Gastrocnemius medialis (tissue), 4 donors: ENCODE measurements around the gene OSGIN1. TPM values are rescaled to one million over a fixed set of nuclear protein-coding genes. Genes with fewer than 3 reads are reported as not detected.

ENCODE experiments used
- ATAC-seq, 2 donors: fragments of 150-250 bp; one replicate each; pipeline ENCODE4 v1.9.1; 2016
- DNase-seq, 2 donors: peaks; one replicate each; pipeline ENCODE4 v3.0.0-alpha.2; 2019
- H3K27ac ChIP-seq, 4 donors: fragments of 200-600 bp; sonication (generic); 1 replicate in 1 of 4; 2 replicates in 3 of 4; pipeline ENCODE4 v1.5.1; 2016 to 2018; ENCODE audit warnings: mild to moderate bottlenecking in 2 of 4, moderate library complexity in 1 of 4
- H3K27me3 ChIP-seq, 3 donors: fragments of 200-600 bp; sonication (generic) in 2 of 3; 1 replicate in 1 of 3; 2 replicates in 2 of 3; pipeline versions ENCODE4 v1.5.1 to v1.6.0; 2016 to 2019; ENCODE audit warnings: mild to moderate bottlenecking in 1 of 3, moderate library complexity in 1 of 3
- H3K36me3 ChIP-seq, 2 donors: fragments of 200-600 bp; sonication (generic) in 1 of 2; one replicate each; pipeline ENCODE4 v1.5.1; 2017 to 2018
- H3K4me1 ChIP-seq, 2 donors: fragments of 200-600 bp; sonication (generic) in 1 of 2; one replicate each; pipeline ENCODE4 v1.5.1; 2016 to 2017; ENCODE audit warnings: mild to moderate bottlenecking in 2 of 2
- H3K4me3 ChIP-seq, 4 donors: fragments of 200-600 bp; sonication (generic) in 3 of 4; 1 replicate in 1 of 4; 2 replicates in 3 of 4; pipeline ENCODE4 v1.5.1; 2016 to 2019; ENCODE audit warnings: mild to moderate bottlenecking in 2 of 4
- H3K9me3 ChIP-seq, 3 donors: fragments of 200-600 bp; sonication (generic) in 2 of 3; 1 replicate in 1 of 3; 2 replicates in 2 of 3; pipeline ENCODE4 v1.5.1; 2016 to 2019
- CTCF ChIP-seq, 5 experiments: fragments of 450-650 bp in 3 of 5; fragments of 200-600 bp in 2 of 5; sonication (generic) in 2 of 5; IDR thresholded peaks in 4 of 5; conservative IDR thresholded peaks in 1 of 5; 1 replicate in 4 of 5; 2 replicates in 1 of 5; pipeline ENCODE4 v1.5.1; 2016 to 2019; ENCODE audit warnings: antibody characterized with exemption in 5 of 5, mild to moderate bottlenecking in 3 of 5, moderate library complexity in 3 of 5
- POLR2A ChIP-seq, 2 donors: fragments of 450-650 bp; IDR thresholded peaks; one replicate each; pipeline ENCODE4 v1.6.1; 2017; ENCODE audit warnings: antibody characterized with exemption in 2 of 2, mild to moderate bottlenecking in 2 of 2, moderate library complexity in 2 of 2
- in situ Hi-C, 4 donors: fragments of 200-750 bp; cut with MboI; loops; one replicate each; pipeline versions ENCODE4 v1.15.0 to v1.8.0; 2017; ENCODE audit warnings: low sequenced_read_pairs in 4 of 4
- intact Hi-C: fragments of 100-400 bp; cut with DNase I; formaldehyde crosslinking; loops from one replicate; pipeline ENCODE4 v1.15.1; 2023; ENCODE audit warnings: low total_unique reads
- total RNA-seq, 4 donors: library from RNA; depleted of rRNA; stranded (reverse); fragments of >200 nt; gene quantifications; one replicate each; pipeline versions ENCODE4 v1.1.0 to v1.2.3, GENCODE V29; 2016

The OSGIN1 gene
- total RNA-seq, 4 donors from 2014 or later = 9.6 to 24.9 (median 13.2) TPM

- DNase-seq (no peak), ATAC-seq (no peak)
- Histone ChIP-seq H3K4me1 (peaks cover 12 to 23% of the 10 kb centered on the region in 2 donors), H3K9me3 (no peaks in the 10 kb centered on the region), H3K36me3 (peaks cover 0 to 87% of the 10 kb centered on the region in 2 donors), H3K27ac (peak overlapping the region in 2 of 4 donors; percentile 5 to 9), H3K27me3 (no peaks in the 10 kb centered on the region), H3K4me3 (no peak overlapping the region)
- TF ChIP-seq CTCF (IDR thresholded peaks at IDR 0.05 in 4 of 5, conservative IDR thresholded peaks at IDR 0.05 in 1 of 5) = no peak
- TF ChIP-seq POLR2A (IDR thresholded peaks at IDR 0.05) = no peak
- in situ Hi-C loops = loop anchor here (10.0 to 25.0 kb wide), 6 partner anchors 101 to 526 kb away; partner anchors contain the start of genes ADAD2 (in 1 of the 4), HSBP1 (in 1 of the 4) and TAF1C (in 1 of the 4)
- intact Hi-C loops = no loop called here
Measured at GRCh38 chr16:83961591-83961990, 8.6 kb downstream of the OSGIN1 start.

- H3K27ac ChIP-seq = peak overlapping the region; percentile 9 to 45 (median 31)
- H3K36me3 ChIP-seq = peaks cover 0 to 77% of the 10 kb centered on the region in 2 donors
- ATAC-seq (peak; percentile 16 to 21), DNase-seq (no peak)
- no peak for TF ChIP-seq POLR2A (IDR thresholded peaks at IDR 0.05)
- TF ChIP-seq CTCF (IDR thresholded peaks at IDR 0.05 in 4 of 5, conservative IDR thresholded peaks at IDR 0.05 in 1 of 5) = no peak
- H3K4me1 ChIP-seq = peaks cover 11 to 13% of the 10 kb centered on the region in 2 donors
- H3K4me3 ChIP-seq = no peak overlapping the region
- in situ Hi-C loops = loop anchor here (10.0 to 25.0 kb wide), 6 partner anchors 99 to 524 kb away; partner anchors contain the start of genes ADAD2 (in 1 of the 4), HSBP1 (in 1 of the 4) and TAF1C (in 1 of the 4)
- H3K27me3 ChIP-seq = no peaks in the 10 kb centered on the region
- intact Hi-C loops = no loop called here
- H3K9me3 ChIP-seq = no peaks in the 10 kb centered on the region
Measured at GRCh38 chr16:83963277-83964119, 10.5 kb downstream of the OSGIN1 start.

GRCh38 chr16:83964684-83965443, 11.8 kb downstream of the OSGIN1 start:
- no peaks in the 10 kb centered on the region for H3K9me3 ChIP-seq
- ATAC-seq (no peak), DNase-seq (no peak)
- H3K27ac ChIP-seq = no peak overlapping the region
- intact Hi-C loops = loop anchor here (5.0 kb wide), 1 partner anchor 222 kb away; the partner anchor contains the start of gene TAF1C
- H3K36me3 ChIP-seq = peaks cover 0 to 64% of the 10 kb centered on the region in 2 donors
- no peak for TF ChIP-seq POLR2A (IDR thresholded peaks at IDR 0.05)
- TF ChIP-seq CTCF (IDR thresholded peaks at IDR 0.05 in 4 of 5, conservative IDR thresholded peaks at IDR 0.05 in 1 of 5) = no peak
- H3K27me3 ChIP-seq = peaks cover 0 to 7% (median 0%) of the 10 kb centered on the region in 3 donors
- peaks cover 2 to 4% of the 10 kb centered on the region in 2 donors for H3K4me1 ChIP-seq
- H3K4me3 ChIP-seq = no peak overlapping the region
- in situ Hi-C loops = loop anchor here (10.0 to 25.0 kb wide), 6 partner anchors 97 to 522 kb away; partner anchors contain the start of genes ADAD2 (in 1 of the 4), HSBP1 (in 1 of the 4) and TAF1C (in 1 of the 4)

- DNase-seq (no peak), ATAC-seq (no peak)
- Histone ChIP-seq H3K4me1 (no peaks in the 10 kb centered on the region), H3K27me3 (peaks cover 0 to 7% (median 0%) of the 10 kb centered on the region in 3 donors), H3K27ac (no peak overlapping the region), H3K4me3 (no peak overlapping the region), H3K36me3 (peaks cover 0 to 57% of the 10 kb centered on the region in 2 donors), H3K9me3 (no peaks in the 10 kb centered on the region)
- intact Hi-C loops = loop anchor here (5.0 kb wide), 1 partner anchor 222 kb away; the partner anchor contains the start of gene TAF1C
- in situ Hi-C loops = loop anchor here (10.0 to 25.0 kb wide), 6 partner anchors 97 to 522 kb away; partner anchors contain the start of genes ADAD2 (in 1 of the 4), HSBP1 (in 1 of the 4) and TAF1C (in 1 of the 4)
- TF ChIP-seq CTCF (IDR thresholded peaks at IDR 0.05 in 4 of 5, conservative IDR thresholded peaks at IDR 0.05 in 1 of 5) (no peak), POLR2A (IDR thresholded peaks at IDR 0.05) (no peak)
Measured at GRCh38 chr16:83965444-83966152, 12.6 kb downstream of the OSGIN1 start.
